Cardiac septum (tissue), 1 donor: ENCODE data around the gene UBE2K. TPM values are rescaled to one million over a fixed set of nuclear protein-coding genes. Genes with fewer than 3 reads are reported as not detected.
"Not testable (repeated sequence)": the region's sequence is repeated elsewhere in the genome, so short reads cannot be mapped to it uniquely, and the experiment has no call there.

ENCODE experiments used
- DNase-seq: peaks from one replicate; pipeline ENCODE4 v3.0.0-alpha.2; 2020; ENCODE audit warnings: low spot score
- intact Hi-C: fragments of 100-400 bp; cut with DNase I; formaldehyde crosslinking; loops from one replicate; pipeline ENCODE4 v1.14.0; 2022
- long read RNA-seq: library from polyadenylated mRNA; unstranded; transcript quantifications from one replicate; pipeline ENCODE4 v2.0.0, GENCODE V29; 2021
- total RNA-seq: library from RNA; stranded (reverse); fragmentation: NEBNext Ultra II Directional; extraction: Animal tissue kit (Norgen Biotek cat#: 25700); gene quantifications from one replicate; pipeline ENCODE4 v1.2.1, GENCODE V29; 2021
- donor health status: DM: no; HTN: no; CAD: no.

UBE2K gene, protein sequence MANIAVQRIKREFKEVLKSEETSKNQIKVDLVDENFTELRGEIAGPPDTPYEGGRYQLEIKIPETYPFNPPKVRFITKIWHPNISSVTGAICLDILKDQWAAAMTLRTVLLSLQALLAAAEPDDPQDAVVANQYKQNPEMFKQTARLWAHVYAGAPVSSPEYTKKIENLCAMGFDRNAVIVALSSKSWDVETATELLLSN
- total RNA-seq: 57.0 TPM
- long read RNA-seq, full-length matches to known transcripts: 34 of 47 reads
- long read RNA-seq, partial matches to known transcripts: 4 of 47 reads
- long read RNA-seq, other reads (novel, unspliced or antisense): 9 of 47 reads

DNA sequence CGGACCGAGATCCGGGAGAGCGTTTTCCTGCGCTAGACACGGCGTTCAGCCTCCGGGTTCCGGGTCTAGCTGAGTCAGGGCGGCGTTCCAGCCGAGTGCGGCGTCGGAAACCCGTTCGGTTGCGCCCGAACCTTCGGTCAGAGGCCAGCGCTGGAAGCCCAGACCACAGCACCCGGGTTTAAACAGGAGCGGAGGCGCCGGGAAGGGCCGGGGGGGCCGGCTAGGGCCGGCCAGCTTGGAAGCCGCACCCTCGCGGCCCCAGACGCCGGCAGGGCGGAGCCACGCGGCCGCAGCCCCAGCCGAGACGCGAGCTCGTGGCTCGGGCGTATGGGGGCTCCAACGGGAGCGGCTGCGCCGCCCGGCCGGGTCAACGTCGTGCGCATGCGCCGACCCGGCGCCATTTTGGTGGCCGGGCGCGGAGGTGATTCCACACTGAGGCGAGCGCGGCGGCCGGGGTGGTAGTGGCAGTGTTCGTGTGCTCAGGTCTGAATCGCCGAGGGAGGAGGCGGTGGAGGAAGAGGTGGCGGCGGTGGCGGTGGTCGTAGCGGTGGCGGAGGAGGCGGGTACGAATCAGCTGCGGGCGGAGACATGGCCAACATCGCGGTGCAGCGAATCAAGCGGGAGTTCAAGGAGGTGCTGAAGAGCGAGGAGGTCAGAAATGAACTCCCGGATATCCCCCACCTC, at the start of gene UBE2K:
TSS of gene UBE2K (plus strand) at position 397 of the 684 bp plus-strand sequence. CDS start at position 589, 192 bp downstream.
- intact Hi-C loops: loop anchor here (1.0 to 2.0 kb wide), 4 partner anchors 59 to 359 kb away; partner anchors contain the start of genes PDS5A and UGDH
- DNase-seq: peak; percentile 94

DNA sequence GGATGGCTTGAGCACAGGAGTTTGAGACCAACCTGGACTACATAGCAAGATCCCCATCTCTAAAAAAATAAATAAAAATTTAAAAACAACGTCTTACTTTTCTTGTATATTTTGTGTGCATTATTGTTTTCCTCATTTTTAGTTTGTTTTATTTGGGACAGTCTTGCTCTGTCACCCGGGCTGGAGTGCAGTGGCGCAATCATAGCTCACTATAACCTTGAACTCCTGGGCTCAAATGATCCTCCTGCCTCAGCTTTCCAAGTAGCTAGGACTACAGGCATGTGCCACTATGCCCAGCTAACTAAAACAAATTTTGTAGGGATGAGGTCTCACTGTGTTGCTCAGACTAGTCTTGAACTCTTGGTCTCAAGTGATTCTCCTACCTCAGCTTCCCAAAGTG, 49.7 kb upstream of the UBE2K start:
- intact Hi-C loops: no loop called here
- DNase-seq: no peak

DNA sequence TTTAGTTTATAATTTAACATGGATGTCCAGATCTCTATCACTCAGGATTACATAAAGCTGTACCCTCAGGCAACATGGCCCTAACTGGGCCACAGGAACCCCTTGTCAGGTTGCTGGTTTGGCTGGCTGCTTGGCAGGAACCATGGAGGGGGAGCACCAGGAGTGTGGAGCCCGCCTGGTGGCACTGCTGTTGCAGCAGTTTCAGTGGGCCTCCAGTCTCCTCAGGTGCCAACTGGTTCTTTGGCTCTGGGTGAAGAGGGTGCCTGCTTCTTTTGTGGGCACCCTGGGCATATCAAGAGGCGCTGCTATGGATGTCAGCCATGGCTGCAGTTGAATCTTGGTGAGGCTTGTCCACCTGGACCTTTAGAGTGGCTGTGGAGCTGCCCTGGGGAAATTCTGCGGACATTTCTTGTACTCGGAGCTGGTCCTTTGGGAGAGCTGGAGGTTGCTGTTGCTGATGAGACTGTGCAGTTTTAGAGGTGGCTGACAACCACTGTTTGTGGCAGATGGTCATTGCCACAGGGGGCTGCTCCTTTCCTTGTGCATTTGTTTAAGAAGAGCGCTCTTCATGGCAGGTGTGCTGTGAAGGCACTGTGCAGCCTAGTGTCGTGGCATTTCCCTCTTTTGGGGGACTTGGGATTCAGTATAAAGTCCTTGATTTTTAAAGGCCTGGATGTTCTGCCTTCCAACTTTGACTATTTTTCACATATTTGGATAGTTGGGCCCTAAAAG, 48.9 kb upstream of the UBE2K start:
- no peak for DNase-seq
- intact Hi-C loops: no loop called here

DNA sequence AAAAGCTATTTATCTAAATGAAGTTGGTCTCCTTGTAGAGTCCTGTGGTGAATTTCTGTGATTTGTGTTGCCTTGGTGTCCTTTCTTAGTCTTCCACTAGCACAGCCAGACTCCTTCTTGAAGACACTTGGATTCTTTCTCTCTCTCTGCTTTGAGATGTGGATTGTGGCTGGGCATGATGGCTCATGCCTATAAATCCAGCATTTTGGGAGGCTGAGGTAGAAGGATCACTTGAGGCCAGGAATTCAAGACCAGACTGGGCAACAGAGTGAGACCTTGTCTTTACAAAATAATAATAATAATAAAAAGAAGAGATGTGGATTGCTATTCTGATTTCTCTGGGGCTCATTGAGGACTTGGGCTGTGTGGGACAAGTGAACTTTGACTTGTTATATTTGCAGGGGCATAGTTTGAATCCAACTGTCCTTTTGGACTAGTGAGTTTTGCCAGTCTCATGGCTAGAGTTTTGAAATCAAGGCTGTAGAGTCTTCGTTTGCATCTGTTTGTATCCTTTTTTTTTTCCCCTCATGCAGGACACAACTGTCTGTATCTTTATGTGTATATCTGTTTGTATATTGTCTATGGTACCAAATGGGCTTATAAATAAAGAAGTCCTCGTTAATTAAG, 48.2 kb upstream of the UBE2K start:
- intact Hi-C loops: no loop called here
- no peak for DNase-seq

DNA sequence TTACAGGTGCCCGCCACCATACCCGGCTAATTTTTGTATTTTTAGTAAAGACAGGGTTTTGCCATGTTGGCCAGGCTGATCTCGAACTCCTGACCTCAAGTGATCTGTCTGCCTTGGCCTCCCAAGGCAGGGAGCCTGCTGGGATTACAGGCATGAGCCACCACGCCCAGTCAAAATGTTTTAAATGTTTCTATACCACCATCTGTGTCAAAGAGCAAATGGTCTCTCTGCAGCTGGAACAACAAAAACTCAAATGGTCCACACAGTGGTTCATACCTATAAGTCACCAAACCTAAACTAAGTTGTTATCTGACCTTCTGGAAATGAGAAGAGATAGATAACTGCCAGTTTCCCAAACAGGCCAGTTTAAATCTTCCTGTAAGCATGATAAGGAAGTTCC, 46.4 kb upstream of the UBE2K start:
- intact Hi-C loops: not testable (repeated sequence)

DNA sequence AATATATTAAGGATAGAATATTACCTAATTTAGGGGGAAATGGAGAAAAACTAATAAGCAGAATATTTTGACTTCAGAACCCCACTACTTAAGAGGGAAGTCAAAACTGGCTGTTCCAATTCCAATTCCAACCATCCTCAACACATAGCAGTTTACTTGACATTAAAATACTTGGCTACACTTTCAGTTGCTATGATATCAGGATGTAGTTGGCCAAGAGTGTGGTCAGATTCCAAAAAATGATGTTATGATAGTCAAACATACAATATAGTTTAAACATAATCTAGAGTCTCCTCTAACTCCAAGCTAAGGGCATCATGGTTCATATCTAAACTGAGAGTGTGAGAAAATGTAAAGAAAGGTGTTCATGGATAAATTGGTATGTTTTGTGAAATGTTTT, 42.7 kb upstream of the UBE2K start:
- intact Hi-C loops: no loop called here
- DNase-seq: no peak

More for the DNA sequence above, 46.4 kb upstream of the UBE2K start:
- not testable (repeated sequence) for DNase-seq

DNA sequence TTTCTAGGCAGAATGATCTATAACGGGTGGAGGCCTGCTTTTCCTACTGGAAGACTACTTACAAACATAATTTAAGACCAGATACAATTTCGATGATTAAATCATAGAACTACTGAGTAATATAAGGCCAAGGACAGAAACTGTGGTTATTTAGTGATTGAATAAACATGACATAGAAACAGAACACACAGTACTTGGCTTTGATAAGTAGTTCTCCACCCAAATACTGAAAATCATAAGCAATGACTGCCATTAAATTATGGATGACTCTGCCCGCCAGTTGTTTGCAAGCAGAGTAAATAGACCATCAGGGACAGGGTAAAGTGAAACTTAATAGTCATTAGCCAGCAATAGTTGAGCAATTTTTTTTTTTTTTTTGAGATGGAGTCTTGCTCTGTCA, 42.1 kb upstream of the UBE2K start:
- DNase-seq: no peak
- intact Hi-C loops: no loop called here

DNA sequence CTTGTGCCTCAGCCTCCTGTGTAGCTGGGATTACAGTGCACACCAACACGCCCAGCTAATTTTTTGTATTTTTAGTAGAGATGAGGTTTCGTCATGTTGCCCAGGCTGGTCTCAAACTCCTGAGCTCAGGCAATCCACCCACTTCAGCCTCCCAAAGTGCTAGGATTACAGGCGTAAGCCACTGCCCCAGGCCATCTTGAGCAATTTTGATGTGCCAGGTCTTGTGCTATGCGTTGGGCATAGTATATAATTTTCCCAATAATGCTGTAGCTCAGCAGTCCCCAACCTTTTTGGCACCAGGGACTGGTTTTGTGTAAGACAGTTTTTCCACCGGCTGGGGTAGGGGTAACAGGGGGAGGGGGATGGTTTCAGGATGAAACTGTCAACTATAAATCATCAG, 41.3 kb upstream of the UBE2K start:
- intact Hi-C loops, DNase-seq: not testable (repeated sequence)

DNA sequence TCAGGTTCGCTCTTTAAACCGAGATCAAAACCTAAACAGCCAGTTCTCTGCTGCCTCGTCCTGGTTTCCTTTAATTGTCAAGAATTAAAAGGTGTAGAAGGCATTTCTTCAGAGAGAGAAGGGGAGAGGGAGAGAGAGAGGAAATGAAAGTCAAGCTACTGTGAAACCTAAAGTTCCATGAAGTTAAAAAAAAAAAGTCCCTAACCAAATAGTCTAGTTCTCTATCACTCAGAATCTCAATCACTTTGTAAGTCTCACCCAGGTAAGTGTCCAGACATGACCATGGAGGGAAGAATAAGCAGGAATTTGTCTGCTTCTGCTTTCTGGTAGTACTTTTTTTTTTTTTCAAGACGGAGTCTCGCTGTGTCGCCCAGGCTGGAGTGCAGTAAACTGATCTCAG, 40.5 kb upstream of the UBE2K start:
- intact Hi-C loops: no loop called here
- DNase-seq: no peak

DNA sequence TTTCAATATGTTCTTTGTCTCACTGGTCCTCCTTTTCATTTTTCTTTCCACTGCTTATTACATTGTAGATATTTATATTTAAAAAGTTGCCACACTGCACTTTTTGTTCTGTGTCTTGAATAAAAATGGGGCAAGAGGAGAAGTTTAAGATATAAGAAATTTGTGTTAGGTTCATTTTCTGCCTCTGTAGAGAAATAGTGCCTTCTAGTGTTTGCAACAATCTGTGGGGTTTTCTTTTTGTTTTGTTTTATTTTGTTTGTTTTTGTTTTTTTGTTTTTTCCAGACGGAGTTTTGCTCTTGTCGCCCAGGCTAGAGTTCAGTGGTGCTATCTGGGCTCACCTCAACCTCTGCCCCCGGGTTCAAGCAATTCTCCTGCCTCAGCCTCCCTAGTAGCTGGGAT, 39.2 kb upstream of the UBE2K start:
- intact Hi-C loops: no loop called here

DNA sequence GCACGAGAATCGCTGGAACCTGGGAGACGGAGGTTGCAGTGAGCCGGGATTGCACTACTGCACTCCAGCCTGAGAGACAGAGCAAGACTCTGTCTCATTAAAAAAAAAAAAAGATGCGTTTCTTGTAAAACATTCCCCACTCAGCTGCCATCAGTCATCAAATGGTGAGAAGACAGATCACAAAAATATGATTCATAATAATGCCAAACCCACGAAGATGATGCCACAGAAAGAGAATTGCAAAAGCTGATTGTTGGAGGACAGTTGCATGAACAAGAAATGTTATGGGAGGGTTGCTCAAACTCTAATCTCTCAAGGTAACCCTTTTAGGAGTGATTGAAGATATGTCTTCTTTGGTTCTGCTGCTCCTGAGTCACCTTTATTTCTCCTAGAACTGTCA, 37.9 kb upstream of the UBE2K start:
- intact Hi-C loops: no loop called here
- no peak for DNase-seq

More for the DNA sequence above, 39.2 kb upstream of the UBE2K start:
- DNase-seq: no peak

DNA sequence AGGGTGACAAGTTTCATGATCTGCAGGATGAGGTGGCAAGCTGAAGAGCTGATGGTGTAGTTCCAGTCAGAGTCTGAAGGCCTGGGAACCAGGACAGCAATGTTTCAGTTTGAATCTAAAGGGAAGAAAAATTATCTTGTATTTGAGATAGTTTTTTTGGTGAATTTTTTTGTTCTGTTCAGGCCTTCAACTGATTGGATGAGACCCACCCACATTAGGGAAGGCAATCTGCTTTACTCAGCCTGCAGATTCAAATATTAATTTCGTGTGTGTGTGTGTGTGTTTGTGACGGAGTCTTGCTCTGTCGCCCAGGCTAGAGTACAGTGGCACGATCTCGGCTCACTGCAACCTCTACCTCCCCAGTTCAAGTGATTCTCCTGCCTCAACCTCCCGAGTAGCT, 37.2 kb upstream of the UBE2K start:
- no peak for DNase-seq
- intact Hi-C loops: no loop called here

DNA sequence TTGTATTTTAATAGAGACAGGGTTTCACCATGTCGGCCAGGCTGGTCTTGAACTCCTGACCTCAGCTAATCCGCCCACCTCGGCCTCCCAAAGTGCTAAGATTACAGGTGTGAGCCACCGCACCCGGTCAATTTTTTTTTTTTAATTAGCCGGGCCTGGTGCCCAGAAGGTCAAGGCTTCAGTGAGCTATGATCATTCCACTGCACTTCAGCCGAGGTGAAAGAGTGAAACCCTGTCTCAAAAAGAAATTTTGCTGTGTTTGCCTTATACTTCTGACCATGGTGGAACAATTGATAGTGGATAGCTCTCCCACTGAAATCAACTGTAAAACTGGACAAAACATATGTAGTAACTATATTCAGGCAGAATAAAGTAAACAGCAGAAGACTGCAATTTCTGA, 35.3 kb upstream of the UBE2K start:
- no peak for DNase-seq
- intact Hi-C loops: no loop called here

DNA sequence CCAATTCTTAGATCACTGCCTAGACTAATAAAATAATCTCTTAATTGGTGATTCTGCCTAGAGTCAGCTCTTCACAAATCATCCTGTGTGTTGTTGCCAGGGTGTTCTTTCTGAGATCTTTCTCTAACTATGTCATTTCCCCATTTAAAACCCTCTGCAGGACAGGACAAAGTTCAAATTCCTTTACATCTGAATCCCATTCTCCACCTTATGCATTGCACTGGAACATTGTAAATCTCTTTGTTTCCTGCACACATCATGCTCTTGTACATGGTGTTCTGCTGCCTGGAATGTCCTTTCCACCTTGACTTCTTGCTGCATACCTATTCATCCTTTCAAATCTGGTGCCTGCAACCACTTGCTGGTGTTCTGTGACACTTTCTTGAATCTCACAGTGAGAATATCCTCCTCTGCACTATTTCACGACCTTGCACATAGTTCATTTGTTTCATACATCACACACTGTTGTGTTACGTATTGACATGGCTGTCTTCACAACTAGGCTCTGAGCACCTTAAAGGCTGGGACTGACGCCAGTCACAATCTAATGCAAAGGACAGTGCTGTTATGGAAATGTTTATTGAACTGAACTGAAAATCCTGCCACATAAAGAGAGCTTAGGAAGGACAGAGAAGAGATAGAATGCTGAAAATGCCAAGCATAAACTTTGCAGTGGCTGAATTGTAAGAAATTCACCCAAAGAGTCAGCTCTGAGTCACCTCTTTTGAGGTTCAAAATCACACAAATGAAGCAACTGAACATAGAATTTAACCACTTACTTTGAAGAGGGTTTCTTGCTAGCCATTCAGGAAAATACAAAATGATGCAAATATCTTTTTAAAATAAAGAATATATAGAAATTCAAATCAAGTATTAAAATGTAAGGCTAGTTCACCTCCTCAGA, 32.9 kb upstream of the UBE2K start:
- intact Hi-C loops: no loop called here
- DNase-seq: no peak

DNA sequence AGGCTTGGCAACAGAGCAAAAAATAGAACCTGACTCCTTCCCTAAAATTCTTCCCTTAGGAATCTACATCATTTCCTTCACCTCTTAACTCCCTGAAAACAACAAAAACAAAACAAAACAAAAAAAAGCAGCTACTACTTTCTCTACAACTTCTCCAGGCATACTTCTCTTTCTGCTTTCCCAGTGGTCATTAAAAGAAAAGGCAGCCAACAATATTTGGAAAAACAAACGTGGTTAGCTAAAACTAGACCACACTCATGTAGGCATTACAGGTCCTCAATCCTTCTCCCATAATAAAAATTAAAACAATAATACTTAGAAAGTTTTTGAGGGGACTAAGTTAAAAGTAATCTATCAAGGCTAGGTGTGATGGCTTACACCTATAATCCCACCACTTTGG, 30.2 kb upstream of the UBE2K start:
- intact Hi-C loops: no loop called here
- DNase-seq: no peak

DNA sequence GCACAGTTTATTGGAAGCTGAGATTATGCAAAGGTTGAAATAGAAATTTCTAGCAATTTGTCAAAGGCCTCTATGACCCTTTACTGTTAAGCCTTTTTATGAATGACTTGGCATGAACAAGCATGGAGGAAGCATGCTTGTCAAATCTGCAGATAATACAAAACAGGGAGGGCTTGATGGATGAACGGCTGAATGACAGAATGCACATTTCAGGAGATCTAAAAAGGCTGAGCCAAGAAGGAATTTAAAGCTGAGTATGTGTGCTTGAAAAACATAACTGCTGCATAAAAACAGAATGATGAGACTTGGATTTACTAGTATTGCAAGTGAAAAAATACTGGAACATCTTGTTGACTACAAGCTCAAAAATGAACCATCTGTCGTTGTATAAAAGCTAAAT, 29.0 kb upstream of the UBE2K start:
- no peak for DNase-seq
- intact Hi-C loops: no loop called here

DNA sequence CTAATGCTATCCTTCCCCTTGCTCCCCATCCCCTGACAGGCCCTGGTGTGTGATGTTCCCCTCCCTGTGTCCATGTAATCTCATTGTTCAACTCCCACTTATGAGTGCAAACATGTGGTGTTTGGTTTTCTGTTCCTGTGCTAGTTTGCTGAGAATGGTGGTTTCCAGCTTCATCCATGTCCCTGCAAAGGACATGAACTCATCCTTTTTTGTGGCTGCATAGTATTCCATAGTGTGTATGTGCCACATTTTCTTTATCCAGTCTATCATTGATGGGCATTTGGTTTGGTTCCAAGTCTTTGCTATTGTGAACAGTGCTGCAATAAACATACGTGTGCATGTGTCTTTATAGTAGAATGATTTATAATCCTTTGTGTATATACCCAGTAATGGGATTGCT, 27.6 kb upstream of the UBE2K start:
- intact Hi-C loops, DNase-seq: not testable (repeated sequence)

DNA sequence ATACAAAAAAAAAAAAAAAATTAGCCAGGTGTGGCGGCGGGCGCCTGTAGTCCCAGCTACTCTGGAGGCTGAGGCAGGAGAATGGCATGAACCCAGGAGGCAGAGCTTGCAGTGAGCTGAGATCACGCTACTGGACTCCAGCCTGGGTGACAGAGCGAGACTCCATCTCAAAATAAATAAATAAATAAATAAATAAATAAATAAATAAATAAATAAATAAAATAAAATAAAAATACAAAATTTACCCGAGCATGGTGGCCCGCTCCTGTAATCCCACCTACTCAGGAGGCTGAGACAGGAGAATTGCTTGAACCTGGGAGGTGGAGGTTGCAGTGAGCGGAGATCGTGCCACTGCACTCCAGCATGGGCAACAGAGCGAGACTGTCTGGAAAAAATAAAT, 22.3 kb upstream of the UBE2K start:
- intact Hi-C loops, DNase-seq: not testable (repeated sequence)

DNA sequence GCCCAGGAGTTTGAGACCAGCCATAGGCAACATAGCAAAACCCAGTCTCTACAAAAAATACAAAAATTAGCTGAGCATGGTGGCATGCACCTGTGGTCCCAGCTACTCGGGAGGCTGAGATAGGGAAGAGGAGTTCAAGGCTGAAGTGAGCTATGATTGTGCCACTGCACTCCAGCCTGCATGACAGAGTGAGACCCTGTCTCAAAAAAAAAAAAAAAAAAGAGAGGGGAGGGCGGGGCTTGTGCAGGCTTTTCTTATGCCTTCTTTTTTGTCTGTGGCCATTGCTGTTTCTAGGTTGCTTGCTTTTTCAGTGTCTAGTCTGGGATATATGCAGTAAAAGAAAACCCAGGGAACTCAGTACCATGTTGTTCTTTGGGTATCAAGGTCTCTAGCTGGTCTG, 16.9 kb upstream of the UBE2K start:
- intact Hi-C loops, DNase-seq: not testable (repeated sequence)
